ENCODE measurements around the gene THAP7. TPM values are rescaled to one million over a fixed set of nuclear protein-coding genes. Genes with fewer than 3 reads are reported as not detected.

THAP7 gene
- total RNA-seq, 3 donors from 2014 or later = 35.8 to 59.9 (median 52.4) TPM

GRCh38 chr22:20953668-20954500 is 48.0 kb downstream of the THAP7 start:
- Histone ChIP-seq H3K27me3 (no peaks in the 10 kb centered on the region), H3K9me3 (no peaks in the 10 kb centered on the region), H3K27ac (peak overlapping the region; percentile 62 to 67), H3K4me3 (no peak overlapping the region), H3K4me1 (no peaks in the 10 kb centered on the region), H3K36me3 (no peaks in the 10 kb centered on the region)
- TF ChIP-seq, protein P1, sequence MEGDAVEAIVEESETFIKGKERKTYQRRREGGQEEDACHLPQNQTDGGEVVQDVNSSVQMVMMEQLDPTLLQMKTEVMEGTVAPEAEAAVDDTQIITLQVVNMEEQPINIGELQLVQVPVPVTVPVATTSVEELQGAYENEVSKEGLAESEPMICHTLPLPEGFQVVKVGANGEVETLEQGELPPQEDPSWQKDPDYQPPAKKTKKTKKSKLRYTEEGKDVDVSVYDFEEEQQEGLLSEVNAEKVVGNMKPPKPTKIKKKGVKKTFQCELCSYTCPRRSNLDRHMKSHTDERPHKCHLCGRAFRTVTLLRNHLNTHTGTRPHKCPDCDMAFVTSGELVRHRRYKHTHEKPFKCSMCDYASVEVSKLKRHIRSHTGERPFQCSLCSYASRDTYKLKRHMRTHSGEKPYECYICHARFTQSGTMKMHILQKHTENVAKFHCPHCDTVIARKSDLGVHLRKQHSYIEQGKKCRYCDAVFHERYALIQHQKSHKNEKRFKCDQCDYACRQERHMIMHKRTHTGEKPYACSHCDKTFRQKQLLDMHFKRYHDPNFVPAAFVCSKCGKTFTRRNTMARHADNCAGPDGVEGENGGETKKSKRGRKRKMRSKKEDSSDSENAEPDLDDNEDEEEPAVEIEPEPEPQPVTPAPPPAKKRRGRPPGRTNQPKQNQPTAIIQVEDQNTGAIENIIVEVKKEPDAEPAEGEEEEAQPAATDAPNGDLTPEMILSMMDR (IDR thresholded peaks at IDR 0.05) = no peak
- TF ChIP-seq POLR2AphosphoS5 (IDR thresholded peaks at IDR 0.05) = peak in 2 of 3 donors; percentile 19 to 45
- TF ChIP-seq POLR2A (IDR thresholded peaks at IDR 0.05) = no peak
- intact Hi-C loops (cut with DNase I; ENCODE audit: low total_unique reads) = no loop called here
- peak in 1 of 2 donors; percentile 80 for DNase-seq (ENCODE audit: low spot score in 2 of 2)

DNA sequence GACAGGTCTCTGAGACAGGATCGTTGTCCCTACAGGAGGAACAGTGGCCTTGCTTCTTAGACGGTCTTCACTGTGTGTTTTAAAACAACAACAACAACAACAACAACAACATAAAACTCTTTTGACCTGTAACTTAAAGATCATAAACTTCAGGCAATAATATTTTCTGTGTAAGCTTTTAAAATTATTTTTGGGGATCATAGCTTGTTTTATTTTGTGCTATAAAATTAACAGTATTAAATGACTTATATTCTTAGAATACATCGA is 48.6 kb downstream of the THAP7 start:
- TF ChIP-seq, protein P1 (IDR thresholded peaks at IDR 0.05) = no peak
- TF ChIP-seq POLR2A (IDR thresholded peaks at IDR 0.05) = no peak
- no peak for TF ChIP-seq POLR2AphosphoS5 (IDR thresholded peaks at IDR 0.05)
- Histone ChIP-seq H3K9me3 (no peaks in the 10 kb centered on the region), H3K4me3 (no peak overlapping the region), H3K27ac (peak overlapping the region in 1 of 2 donors; percentile 67), H3K36me3 (no peaks in the 10 kb centered on the region), H3K27me3 (no peaks in the 10 kb centered on the region), H3K4me1 (no peaks in the 10 kb centered on the region)
- intact Hi-C loops (cut with DNase I; ENCODE audit: low total_unique reads) = no loop called here
- DNase-seq (ENCODE audit: low spot score in 2 of 2) = no peak

GRCh38 chr22:20952544-20953341 is 49.2 kb downstream of the THAP7 start:
- DNase-seq (ENCODE audit: low spot score in 2 of 2) = no peak
- peak overlapping the region in 1 of 2 donors; percentile 67 for H3K27ac ChIP-seq
- no peaks in the 10 kb centered on the region for H3K36me3 ChIP-seq
- no peak overlapping the region for H3K4me3 ChIP-seq
- no peaks in the 10 kb centered on the region for H3K4me1 ChIP-seq
- intact Hi-C loops (cut with DNase I; ENCODE audit: low total_unique reads) = no loop called here
- H3K27me3 ChIP-seq = no peaks in the 10 kb centered on the region
- H3K9me3 ChIP-seq = no peaks in the 10 kb centered on the region
- TF ChIP-seq POLR2A (IDR thresholded peaks at IDR 0.05) = no peak
- TF ChIP-seq POLR2AphosphoS5 (IDR thresholded peaks at IDR 0.05) = no peak
- TF ChIP-seq, protein P1 (IDR thresholded peaks at IDR 0.05) = no peak

GRCh38 chr22:20951932-20952380 is 50.0 kb downstream of the THAP7 start:
- TF ChIP-seq POLR2AphosphoS5 (IDR thresholded peaks at IDR 0.05) = no peak
- TF ChIP-seq, protein P1 (IDR thresholded peaks at IDR 0.05) = no peak
- no peak for TF ChIP-seq POLR2A (IDR thresholded peaks at IDR 0.05)
- Histone ChIP-seq H3K36me3 (no peaks in the 10 kb centered on the region), H3K27ac (no peak overlapping the region), H3K9me3 (no peaks in the 10 kb centered on the region), H3K4me3 (no peak overlapping the region), H3K27me3 (no peaks in the 10 kb centered on the region), H3K4me1 (no peaks in the 10 kb centered on the region)
- intact Hi-C loops (cut with DNase I; ENCODE audit: low total_unique reads) = no loop called here
- DNase-seq (ENCODE audit: low spot score in 2 of 2) = no peak
